Myocyte (in vitro differentiated cells): ENCODE results near the gene PYGB. TPM values are rescaled to one million over a fixed set of nuclear protein-coding genes. Genes with fewer than 3 reads are reported as not detected.

ENCODE experiments used
- DNase-seq: peaks from one replicate; pipeline ENCODE4 v3.0.0-alpha.2; 2012; ENCODE audit warnings: low read depth
- total RNA-seq: library from RNA; depleted of rRNA; stranded (reverse); fragments of >200 nt; gene quantifications from 2 replicates; pipeline ENCODE4 v1.2.3, GENCODE V29; 2014

The PYGB gene
- total RNA-seq, 1 donor from 2014 or later = 48.9 TPM

- DNase-seq = no peak
Measured at GRCh38 chr20:25280574-25281535, 33.0 kb downstream of the PYGB start.

- DNase-seq = peak; percentile 97
Measured at GRCh38 chr20:25281541-25281991, 33.7 kb downstream of the PYGB start.

GRCh38 chr20:25282034-25282781, 34.3 kb downstream of the PYGB start:
- peak; percentile 11 for DNase-seq

GRCh38 chr20:25282796-25283195, 34.9 kb downstream of the PYGB start:
- no peak for DNase-seq

GRCh38 chr20:25283221-25283951, 35.5 kb downstream of the PYGB start:
- no peak for DNase-seq

- no peak for DNase-seq
Measured at GRCh38 chr20:25284131-25284601, 36.3 kb downstream of the PYGB start.

- no peak for DNase-seq
Measured at GRCh38 chr20:25285091-25285647, 37.3 kb downstream of the PYGB start.

GRCh38 chr20:25285856-25286798, 38.2 kb downstream of the PYGB start:
- DNase-seq = no peak

- no peak for DNase-seq
Measured at GRCh38 chr20:25286917-25287316, 39.0 kb downstream of the PYGB start.

GRCh38 chr20:25287631-25288290, 39.9 kb downstream of the PYGB start:
- DNase-seq = no peak

- no peak for DNase-seq
Measured at GRCh38 chr20:25288291-25289181, 40.7 kb downstream of the PYGB start.

- no peak for DNase-seq
Measured at GRCh38 chr20:25289886-25290597, 42.2 kb downstream of the PYGB start.

- DNase-seq = no peak
Measured at GRCh38 chr20:25290646-25291431, 43.0 kb downstream of the PYGB start.

- DNase-seq = no peak
Measured at GRCh38 chr20:25291432-25292133, 43.7 kb downstream of the PYGB start.

GRCh38 chr20:25292176-25292891, 44.4 kb downstream of the PYGB start:
- no peak for DNase-seq
